GM12874 (cell line): ENCODE measurements around the gene NR6A1.

Source experiments
- TF ChIP-seq, protein P1 (sequence below): IDR thresholded peaks from 2 replicates; pipeline ENCODE4 v1.5.1; 2011; ENCODE audit warnings: low read depth, mild to moderate bottlenecking, control low read depth, low read length, moderate library complexity; ENCODE audit not compliant: insufficient read depth

The NR6A1 gene

DNA sequence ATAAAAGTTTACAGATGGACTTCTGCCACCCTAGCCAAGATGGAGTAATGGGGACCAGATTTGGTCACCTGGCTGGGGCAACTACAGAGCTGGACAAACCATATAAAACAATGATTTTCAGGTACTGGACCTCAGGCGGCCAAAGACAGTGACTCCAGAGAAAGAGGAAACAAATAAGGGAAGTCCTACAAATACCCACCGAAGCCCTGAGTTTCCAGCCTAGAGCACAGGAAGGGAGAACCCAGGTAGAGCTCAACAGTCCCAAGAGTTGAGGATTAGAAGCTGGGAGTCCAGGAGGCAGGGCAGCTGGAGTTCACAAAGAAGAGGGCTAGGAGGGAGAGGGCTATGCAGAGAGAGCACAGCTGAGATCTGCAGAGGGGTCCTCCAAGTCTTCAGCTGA lies 157.3 kb downstream of the NR6A1 start:
- TF ChIP-seq, protein P1, sequence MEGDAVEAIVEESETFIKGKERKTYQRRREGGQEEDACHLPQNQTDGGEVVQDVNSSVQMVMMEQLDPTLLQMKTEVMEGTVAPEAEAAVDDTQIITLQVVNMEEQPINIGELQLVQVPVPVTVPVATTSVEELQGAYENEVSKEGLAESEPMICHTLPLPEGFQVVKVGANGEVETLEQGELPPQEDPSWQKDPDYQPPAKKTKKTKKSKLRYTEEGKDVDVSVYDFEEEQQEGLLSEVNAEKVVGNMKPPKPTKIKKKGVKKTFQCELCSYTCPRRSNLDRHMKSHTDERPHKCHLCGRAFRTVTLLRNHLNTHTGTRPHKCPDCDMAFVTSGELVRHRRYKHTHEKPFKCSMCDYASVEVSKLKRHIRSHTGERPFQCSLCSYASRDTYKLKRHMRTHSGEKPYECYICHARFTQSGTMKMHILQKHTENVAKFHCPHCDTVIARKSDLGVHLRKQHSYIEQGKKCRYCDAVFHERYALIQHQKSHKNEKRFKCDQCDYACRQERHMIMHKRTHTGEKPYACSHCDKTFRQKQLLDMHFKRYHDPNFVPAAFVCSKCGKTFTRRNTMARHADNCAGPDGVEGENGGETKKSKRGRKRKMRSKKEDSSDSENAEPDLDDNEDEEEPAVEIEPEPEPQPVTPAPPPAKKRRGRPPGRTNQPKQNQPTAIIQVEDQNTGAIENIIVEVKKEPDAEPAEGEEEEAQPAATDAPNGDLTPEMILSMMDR = no peak

DNA sequence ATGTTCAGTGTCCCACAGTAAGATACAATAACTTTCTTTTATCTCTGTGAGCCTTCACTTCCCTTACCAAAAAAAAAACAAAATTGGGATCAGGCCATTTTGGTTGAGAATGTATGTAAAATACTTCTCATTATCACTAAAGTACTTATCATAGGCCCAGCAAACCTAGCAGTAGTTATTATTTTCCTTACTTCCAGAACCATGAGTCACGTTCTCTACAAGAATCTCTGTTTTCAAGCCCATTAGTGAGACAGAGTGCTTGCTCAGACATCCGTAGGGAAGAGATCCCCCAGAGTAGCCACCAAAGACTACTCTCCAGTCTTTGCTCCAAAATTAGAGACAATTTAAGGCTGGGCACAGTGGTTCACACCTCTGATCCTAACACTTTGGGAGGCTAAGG lies 160.0 kb downstream of the NR6A1 start:
- TF ChIP-seq, protein P1 = no peak

DNA sequence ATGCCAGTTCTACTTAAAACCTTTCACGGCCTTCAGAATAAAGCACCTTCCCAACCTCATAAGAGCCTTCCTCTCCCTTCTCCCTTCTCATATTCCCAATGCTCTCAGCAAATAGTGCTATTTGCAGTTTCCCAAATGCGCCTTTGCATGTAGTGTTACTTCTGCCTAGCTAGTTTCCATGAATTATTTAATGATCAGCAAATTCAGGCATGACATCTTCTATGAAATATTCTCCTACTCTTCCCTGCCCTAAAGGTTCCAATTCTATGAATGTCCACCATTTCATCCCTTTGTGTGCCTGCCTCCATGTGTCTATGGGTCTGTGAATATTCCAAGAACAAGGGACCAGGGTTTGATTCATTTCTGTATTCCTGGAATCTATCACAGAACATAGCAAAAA lies 165.1 kb downstream of the NR6A1 start:
- TF ChIP-seq, protein P1 = no peak

DNA sequence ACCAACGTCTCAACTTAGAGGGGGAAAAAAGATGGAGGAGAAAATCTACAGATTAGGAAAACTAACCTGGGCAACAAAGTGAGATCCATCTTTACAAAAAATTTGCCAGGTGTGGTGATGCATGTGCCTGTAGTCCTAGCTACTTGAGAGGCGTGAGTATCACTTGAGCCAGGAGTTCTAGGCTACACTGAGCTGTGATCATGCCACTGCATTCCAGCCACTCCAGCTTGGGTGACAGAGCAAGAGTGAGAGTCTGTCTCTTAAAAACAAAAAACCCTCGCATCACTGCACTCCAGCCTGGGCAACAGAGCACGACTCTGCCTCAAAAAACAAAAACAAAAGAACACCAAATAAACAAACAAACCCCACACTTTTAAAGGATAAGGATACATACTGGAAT lies 165.9 kb downstream of the NR6A1 start:
- TF ChIP-seq, protein P1 = no peak

DNA sequence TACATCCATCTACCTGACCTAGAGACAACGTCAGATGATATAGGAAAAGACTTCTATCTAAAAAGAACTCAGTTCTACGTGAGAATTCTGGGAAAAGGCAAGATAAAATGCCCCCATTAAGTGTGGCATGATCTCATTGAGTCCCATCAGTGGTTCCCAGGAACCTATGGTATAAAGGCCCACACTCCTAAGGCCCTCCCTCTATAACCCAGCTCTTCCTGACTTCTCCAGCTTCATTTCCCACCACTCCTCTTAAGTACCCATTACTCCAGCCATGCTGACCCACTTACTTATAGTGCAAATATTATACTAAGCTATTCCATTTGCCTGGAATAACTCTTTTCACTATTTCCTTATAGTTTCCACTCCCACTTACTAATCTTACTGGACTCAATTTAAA lies 168.5 kb downstream of the NR6A1 start:
- TF ChIP-seq, protein P1 = no peak

DNA sequence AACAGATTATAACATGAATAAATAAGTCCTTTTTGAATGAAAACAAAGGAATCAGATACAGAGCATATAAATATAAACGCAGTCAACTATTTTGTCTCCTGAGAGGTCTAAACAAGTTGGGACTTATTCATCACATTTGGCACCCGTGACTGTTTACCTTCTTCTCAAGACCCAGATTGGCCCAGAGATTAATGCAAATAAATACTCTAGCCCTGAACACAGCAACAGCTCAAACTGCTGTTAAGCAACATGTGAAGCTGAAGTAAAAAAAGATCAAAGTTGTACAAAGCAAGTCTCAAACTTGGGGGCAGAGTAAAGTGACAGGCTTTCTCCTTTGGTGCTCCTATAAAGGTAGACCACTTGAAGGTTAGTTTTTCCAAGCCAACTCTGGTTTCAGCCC lies 168.9 kb downstream of the NR6A1 start:
- TF ChIP-seq, protein P1 = no peak

DNA sequence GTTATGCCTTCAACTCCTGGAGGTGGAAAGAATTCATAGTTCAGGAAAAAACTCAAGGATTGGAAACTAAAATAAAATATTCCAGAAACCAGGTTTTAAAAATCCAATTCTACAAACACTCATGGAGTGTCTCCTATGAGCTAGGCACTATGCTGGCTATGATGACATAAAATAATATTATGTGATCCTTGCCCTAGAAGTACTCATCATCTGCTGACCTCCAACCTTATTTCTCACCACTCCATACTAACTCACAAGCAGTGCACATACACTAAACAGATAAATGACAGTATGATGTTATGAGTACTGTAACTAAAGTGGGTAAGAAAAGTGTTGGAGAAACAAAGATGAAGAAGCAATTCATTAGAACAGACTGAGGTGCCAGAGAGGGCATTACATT lies 170.7 kb downstream of the NR6A1 start:
- TF ChIP-seq, protein P1 = no peak
